K562 (cell line): ENCODE results near the gene AP2A2. TPM values are rescaled to one million over a fixed set of nuclear protein-coding genes. Genes with fewer than 3 reads are reported as not detected.

Experiments
- ARID2 ChIP-seq: fragments of 450-650 bp; IDR thresholded peaks from 2 replicates; pipeline ENCODE4 v1.6.1; 2017; ENCODE audit warnings: antibody characterized with exemption, mild to moderate bottlenecking
- FOXP1 ChIP-seq: sonication (generic); formaldehyde crosslinking; IDR thresholded peaks from 2 replicates; pipeline ENCODE4 v1.8.0; 2022; ENCODE audit warnings: mild to moderate bottlenecking, missing genetic modification reagents
- ILK ChIP-seq: fragments of 450-650 bp; IDR thresholded peaks from 2 replicates; pipeline ENCODE4 v1.6.1; 2016; ENCODE audit warnings: missing genetic modification characterization, low read depth, mild to moderate bottlenecking, missing compliant biosample characterization, moderate library complexity, borderline replicate concordance
- KAT7 ChIP-seq: sonication (generic); formaldehyde crosslinking; IDR thresholded peaks from 2 replicates; pipeline ENCODE4 v1.8.0; 2022; ENCODE audit warnings: missing genetic modification reagents, mild to moderate bottlenecking, borderline replicate concordance
- PTTG1 ChIP-seq: fragments of 450-650 bp; IDR thresholded peaks from 2 replicates; pipeline ENCODE4 v1.6.1; 2016; ENCODE audit warnings: low read depth, mild to moderate bottlenecking, missing genetic modification characterization, missing compliant biosample characterization
- RB1 ChIP-seq: fragments of 450-650 bp; IDR thresholded peaks from 2 replicates; pipeline ENCODE4 v1.6.1; 2017; ENCODE audit warnings: low read depth, mild to moderate bottlenecking
- SUPT5H ChIP-seq: fragments of 450-650 bp; IDR thresholded peaks from 2 replicates; pipeline ENCODE4 v1.6.1; 2016
- ZNF12 ChIP-seq: sonication (generic); formaldehyde crosslinking; IDR thresholded peaks from 2 replicates; pipeline ENCODE4 v1.4.0; 2020; ENCODE audit warnings: mild to moderate bottlenecking, missing genetic modification reagents
- polyA plus RNA-seq, 8 experiments: library from polyadenylated mRNA; depleted of rRNA in 4 of 8; stranded (reverse) in 5 of 8; unstranded in 3 of 8; fragments of >200 nt; fragmentation: Nextera tagmentation in 2 of 8; fragmentation: Illumina TruSeq in 1 of 8; extraction: Ambion mirVana in 2 of 8; extraction: Trizol in 1 of 8; gene quantifications; 2 replicates each; pipeline versions ENCODE4 v1.2.1 to v1.2.3, GENCODE V29; 2011 to 2014; ENCODE audit warnings: inconsistent platforms in 1 of 8, missing spikeins in 1 of 8
- total RNA-seq, 7 experiments: library from RNA; depleted of rRNA in 6 of 7; stranded (reverse); fragments of >200 nt in 6 of 7; fragmentation: Illumina TruSeq in 2 of 7; extraction: Trizol in 2 of 7; gene quantifications; 2 replicates each; pipeline versions ENCODE4 v1.2.1 to v1.2.3, GENCODE V29; 2011 to 2021; ENCODE audit warnings: low replicate concordance in 1 of 7
- TF ChIP-seq, protein P1 (sequence below), 2 experiments: fragments of 150-350 bp in 1 of 2; IDR thresholded peaks; 2 replicates each; pipeline ENCODE4 v1.6.1; 2012 to 2016; ENCODE audit warnings: low read depth in 2 of 2, low read length in 2 of 2, mild to moderate bottlenecking in 1 of 2, moderate library complexity in 1 of 2

Gene AP2A2
- total and polyA plus RNA-seq, 9 of the 15 experiments (the other 6 are each of a cell fraction or from before 2014, with no cell fraction given): 0.69 to 41.7 (median 15.2) TPM

DNA sequence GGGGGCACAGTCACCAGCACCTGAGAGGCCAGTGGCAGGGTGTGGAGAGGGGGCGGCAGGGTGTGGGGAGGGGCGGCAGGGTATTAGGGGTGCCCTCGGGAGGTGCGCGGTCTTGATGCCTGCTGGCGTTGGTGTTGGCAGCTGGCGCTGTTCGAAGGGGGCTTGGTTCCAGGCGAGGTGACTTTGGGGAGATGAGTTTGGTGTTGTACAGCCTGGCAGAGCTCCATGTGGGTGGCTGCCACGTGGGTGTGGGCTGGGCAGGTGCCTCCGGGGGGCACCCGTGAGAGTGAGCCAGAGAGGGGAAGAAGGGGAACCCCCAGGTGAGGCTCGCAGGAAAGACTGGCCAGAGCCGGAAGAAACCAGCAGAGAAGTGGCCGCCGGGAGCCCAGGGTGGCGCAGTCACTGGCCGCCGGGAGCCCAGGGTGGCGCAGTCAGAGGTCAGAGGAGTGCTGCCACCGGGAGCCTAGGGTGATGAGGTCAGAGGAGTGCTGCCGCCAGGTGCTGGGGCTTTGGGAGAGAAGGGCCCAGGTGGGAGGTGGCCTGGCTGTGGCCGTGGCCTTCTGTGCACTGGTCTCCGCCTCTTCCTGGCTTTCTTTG lies 66.1 kb downstream of the AP2A2 start (continued):
- TF ChIP-seq, protein P1, sequence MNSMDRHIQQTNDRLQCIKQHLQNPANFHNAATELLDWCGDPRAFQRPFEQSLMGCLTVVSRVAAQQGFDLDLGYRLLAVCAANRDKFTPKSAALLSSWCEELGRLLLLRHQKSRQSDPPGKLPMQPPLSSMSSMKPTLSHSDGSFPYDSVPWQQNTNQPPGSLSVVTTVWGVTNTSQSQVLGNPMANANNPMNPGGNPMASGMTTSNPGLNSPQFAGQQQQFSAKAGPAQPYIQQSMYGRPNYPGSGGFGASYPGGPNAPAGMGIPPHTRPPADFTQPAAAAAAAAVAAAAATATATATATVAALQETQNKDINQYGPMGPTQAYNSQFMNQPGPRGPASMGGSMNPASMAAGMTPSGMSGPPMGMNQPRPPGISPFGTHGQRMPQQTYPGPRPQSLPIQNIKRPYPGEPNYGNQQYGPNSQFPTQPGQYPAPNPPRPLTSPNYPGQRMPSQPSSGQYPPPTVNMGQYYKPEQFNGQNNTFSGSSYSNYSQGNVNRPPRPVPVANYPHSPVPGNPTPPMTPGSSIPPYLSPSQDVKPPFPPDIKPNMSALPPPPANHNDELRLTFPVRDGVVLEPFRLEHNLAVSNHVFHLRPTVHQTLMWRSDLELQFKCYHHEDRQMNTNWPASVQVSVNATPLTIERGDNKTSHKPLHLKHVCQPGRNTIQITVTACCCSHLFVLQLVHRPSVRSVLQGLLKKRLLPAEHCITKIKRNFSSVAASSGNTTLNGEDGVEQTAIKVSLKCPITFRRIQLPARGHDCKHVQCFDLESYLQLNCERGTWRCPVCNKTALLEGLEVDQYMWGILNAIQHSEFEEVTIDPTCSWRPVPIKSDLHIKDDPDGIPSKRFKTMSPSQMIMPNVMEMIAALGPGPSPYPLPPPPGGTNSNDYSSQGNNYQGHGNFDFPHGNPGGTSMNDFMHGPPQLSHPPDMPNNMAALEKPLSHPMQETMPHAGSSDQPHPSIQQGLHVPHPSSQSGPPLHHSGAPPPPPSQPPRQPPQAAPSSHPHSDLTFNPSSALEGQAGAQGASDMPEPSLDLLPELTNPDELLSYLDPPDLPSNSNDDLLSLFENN (IDR thresholded peaks at IDR 0.05; ENCODE audit: low read depth in 2 of 2, low read length in 2 of 2): no peak
- TF ChIP-seq ARID2 (no peak), RB1 (no peak), ILK (no peak), SUPT5H (no peak), FOXP1 (CRISPR knock-in tag) (no peak), PTTG1 (tag) (no peak), ZNF12 (CRISPR knock-in tag) (no peak), KAT7 (CRISPR knock-in tag) (no peak)
